HG03558 (cell line): ENCODE measurements around the gene POU1F1.
"Not testable (repeated sequence)": the region's sequence is repeated elsewhere in the genome, so short reads cannot be mapped to it uniquely, and the experiment has no call there.

Experiments
- ATAC-seq: cut with Tn5 transposase; IDR thresholded peaks from one replicate; pipeline ENCODE4 v1.9.1; 2021; ENCODE audit warnings: moderate number of reproducible peaks; ENCODE audit not compliant: unreplicated experiment; ENCODE audit errors: extremely low read depth

Gene POU1F1

GRCh38 chr3:87261925-87262324 lies 14.5 kb downstream of the POU1F1 start:
- no peak for ATAC-seq

DNA sequence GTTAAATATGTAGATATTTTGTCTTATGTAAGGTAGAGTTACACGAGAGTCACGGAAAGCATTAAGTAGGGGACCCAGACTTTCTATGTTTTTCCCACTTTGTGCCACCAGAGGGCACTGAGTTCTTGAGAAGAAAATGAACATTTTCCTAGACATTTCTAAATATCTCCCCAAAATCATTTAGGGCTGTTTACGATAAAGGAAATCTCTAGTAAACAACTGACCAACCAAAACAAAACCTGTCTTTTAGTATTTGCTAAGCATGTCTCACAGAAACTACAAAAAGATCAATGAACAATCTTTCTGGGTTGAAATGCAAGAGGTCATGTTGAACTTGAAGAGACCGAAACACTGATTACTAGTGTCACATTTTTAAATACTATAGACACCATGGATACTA lies 16.1 kb downstream of the POU1F1 start:
- no peak for ATAC-seq

DNA sequence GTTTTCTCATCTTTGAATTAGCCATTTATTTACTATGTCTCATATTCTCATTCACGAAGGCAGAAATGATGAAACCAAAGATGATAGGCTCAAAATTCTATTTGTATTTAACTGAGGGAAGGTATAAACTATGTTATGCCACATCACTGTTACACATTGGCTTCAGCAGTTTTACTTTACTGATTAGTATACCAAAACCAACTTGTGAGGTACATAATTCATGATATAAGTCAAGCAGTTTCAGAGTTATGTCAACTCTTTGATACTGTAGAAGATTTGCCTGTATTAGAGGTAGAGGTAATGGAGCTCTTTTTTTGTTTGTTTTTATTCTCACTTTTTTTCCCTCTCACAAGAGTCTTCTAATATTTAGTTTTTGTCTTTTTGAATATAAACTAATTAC lies 26.4 kb downstream of the POU1F1 start:
- no peak for ATAC-seq

- ATAC-seq = no peak
Measured at GRCh38 chr3:87248831-87249230, 27.6 kb downstream of the POU1F1 start.

DNA sequence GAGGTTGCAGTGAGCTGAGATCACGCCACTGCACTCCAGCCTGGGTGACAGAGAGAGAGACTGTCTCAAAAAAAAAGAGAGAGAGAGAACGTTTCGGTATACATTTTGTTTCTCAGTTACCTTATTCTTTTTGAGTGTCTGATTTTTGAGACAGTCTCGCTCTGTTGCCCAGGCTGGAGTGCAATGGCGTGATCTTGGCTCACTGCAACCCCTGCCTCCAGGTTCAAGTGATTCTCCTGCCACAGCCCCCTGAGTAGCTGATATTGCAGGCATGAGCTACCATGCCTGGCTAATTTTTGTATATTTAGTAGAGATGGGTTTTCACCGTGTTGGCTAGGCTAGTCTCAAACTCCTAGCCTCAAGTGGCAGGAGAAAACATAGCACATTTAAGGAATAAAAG lies 28.2 kb downstream of the POU1F1 start:
- not testable (repeated sequence) for ATAC-seq

DNA sequence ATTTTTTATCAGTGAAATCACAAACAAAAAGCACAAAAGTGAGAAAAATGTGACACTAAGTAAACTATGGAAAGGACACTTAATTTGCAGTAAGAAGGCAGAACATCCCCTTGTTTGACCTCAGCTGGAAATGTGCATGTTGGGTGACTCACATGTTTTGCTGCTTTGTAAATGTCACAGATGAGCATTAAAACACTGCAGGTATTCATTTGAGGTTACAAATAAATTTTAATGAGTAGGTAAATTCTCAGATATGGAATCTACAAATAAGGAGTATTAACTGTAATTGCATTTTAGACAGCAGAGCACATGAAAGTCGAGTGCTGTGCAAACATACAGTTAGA lies 29.0 kb downstream of the POU1F1 start:
- ATAC-seq = no peak

- no peak for ATAC-seq
Measured at GRCh38 chr3:87246662-87247429, 29.5 kb downstream of the POU1F1 start.

GRCh38 chr3:87236093-87236492 lies 40.3 kb downstream of the POU1F1 start:
- ATAC-seq = no peak

GRCh38 chr3:87233805-87234204 lies 42.6 kb downstream of the POU1F1 start:
- ATAC-seq = no peak

DNA sequence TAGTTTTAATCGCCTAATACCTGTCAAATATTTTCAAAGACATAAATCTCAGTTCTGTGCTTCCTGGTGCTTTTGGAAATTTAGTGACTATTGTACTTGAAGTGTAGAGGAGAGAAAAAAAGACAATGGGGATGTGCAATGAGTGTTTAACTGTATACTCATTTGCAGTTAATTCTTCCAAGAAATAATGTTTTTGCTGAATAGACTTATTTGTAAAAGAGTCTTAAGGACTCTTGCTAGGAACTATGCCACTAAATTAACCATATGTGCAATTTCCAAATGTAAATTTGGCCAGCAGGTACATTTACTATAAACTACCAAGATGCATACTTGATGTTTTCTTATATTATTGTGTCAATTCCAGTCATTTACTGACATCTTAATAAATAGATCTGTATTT lies 47.3 kb downstream of the POU1F1 start:
- ATAC-seq = no peak

- no peak for ATAC-seq
Measured at GRCh38 chr3:87228316-87228715, 48.1 kb downstream of the POU1F1 start.

GRCh38 chr3:87227835-87228144 lies 48.6 kb downstream of the POU1F1 start:
- ATAC-seq = no peak

- ATAC-seq = peak; percentile 98
Measured at GRCh38 chr3:87227104-87227834, 49.1 kb downstream of the POU1F1 start, which contains the start of gene CHMP2B. CHMP2B (plus strand) TSS chr3:87227309; CDS start chr3:87227523, 214 bp downstream.

DNA sequence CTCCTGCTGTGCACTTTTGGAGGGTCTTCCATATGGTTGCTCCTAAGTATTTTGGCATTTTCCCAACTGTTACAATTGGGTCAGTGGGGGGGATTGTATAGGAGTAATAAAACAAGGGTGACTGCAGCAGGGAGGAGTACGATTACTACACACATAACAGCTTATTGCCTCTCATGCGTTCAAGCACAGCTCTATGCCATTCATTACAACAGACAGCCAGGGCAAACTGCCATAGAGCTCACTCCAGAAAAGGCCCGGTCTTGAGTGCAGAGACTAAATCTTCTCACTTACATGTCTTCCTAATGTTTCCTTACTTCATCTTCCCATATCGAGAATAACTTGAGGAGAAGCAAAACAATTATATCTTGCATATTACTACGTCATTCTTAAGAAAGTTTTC lies 50.7 kb downstream of the POU1F1 start:
- ATAC-seq = no peak

DNA sequence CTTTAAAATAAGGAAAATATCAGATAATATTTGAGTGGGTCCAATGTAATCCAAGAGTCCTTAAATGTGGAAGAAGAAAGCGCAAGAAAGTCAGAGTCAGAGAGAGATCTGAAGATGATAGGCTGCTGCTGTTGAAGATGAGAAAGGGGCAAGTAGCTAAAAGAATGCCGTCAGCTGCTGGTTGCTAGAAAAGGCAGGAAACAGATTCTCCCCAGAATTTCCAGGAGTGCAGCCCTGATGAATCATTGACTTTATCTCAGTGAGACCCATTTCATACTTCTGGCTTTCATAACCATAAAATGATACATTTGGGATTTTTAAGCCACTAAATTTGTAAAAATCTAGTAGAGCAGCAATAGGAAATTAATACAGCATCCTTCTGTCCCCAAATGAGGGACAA lies 56.8 kb downstream of the POU1F1 start:
- no peak for ATAC-seq

- no peak for ATAC-seq
Measured at GRCh38 chr3:87218560-87218959, 57.8 kb downstream of the POU1F1 start.
